Activated naive CD4-positive, alpha-beta T cell treated with Interleukin-2 at 50 U/mL for 16 hours (primary cell): ENCODE measurements around the gene PPP4R3A.
"Not testable (repeated sequence)": the region's sequence is repeated elsewhere in the genome, so short reads cannot be mapped to it uniquely, and the experiment has no call there.

ENCODE experiments used
- DNase-seq: peaks from one replicate; pipeline ENCODE4 v3.0.0-alpha.2; 2020

Gene PPP4R3A

DNA sequence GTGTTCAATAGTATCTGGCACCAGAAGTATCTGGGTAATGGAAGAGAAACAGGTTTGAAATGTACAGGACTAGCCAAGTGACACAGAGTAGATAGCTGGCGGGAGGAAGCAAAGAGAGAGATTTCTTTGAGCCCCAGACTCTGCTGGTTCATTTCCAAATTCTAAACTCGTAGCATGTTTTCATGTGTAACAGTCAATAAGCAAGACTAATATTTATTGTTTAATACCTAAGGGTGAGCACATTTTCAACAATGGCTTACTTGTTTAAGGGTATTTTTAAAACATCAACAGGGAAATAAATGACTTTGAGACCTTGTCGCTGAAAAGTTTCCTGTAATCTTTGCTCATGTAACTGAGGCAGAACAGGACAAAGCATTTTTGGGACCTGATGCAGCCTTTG lies 80.7 kb downstream of the PPP4R3A start:
- DNase-seq, result no peak

DNA sequence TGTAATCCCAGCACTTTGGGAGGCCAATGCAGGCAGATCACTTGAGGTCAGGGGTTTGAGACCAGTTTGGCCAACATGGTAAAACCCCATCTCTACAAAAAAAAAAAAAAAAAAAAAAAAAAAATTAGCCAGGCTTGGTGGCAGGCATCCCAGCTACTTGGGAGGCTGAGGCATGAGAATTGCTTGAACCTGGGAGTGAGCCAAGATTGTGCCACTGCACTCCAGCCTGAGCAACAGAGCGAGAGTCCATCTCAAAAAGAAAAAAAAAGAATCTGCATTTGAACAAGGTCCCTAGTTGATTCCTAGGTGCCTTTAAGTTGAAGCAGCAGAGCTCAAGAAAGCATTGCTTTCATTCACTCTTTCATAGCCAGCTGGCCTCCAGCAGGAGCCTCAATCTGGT lies 81.2 kb downstream of the PPP4R3A start:
- DNase-seq, result not testable (repeated sequence)

DNA sequence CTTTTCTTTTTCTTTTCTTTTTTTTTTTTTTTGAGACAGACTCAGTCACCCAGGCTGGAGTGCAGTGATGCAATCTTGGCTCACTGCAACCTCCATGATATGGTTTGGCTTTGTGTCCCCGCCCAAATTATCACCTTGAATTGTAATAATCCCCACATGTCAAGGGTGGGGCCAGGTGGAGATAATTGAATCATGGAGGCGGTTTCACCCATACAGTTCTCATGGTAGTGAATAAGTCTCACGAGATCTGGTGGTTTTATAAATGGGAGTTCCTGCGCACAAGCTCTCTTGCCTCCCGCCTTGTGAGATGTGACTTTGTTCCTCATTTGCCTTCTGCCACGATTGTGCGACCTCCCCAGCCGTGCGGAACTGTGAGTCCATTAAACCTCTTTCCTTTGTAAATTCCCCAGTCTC lies 84.6 kb downstream of the PPP4R3A start:
- DNase-seq, result not testable (repeated sequence)

DNA sequence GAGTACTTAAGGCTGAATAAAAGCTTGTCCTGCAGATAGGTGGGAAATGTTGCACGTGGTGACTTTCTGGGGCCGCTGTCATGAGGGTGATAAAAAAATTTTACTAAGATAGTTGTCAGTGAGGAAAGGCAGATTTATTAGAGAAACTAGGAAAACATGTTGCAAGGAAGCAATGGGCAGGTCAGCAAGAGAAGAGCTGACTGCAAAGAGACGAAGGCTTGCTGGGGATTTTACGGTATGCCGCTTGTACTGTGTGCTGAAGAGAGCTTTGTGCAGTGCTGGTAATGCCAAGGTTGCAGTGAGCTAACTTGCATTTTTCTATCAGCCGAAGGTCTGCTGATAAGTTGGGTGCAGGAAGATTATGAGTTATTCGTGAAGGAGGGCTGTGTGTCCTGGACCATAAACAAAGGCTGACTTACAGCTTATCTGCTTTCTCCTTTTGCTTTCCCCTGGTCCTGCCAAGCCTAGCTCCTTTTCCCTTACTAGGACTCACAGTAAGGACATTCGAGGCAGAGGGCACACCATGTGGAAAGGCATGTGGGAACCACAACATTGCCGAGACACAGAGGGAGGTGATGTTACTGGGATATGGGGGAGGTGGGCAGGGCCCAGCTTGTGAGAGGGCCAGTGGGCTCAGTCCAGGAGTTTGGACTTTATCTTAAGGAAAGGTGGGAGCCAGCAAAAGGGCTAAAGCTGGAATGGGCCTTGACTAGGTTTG lies 85.1 kb downstream of the PPP4R3A start:
- DNase-seq, result no peak

DNA sequence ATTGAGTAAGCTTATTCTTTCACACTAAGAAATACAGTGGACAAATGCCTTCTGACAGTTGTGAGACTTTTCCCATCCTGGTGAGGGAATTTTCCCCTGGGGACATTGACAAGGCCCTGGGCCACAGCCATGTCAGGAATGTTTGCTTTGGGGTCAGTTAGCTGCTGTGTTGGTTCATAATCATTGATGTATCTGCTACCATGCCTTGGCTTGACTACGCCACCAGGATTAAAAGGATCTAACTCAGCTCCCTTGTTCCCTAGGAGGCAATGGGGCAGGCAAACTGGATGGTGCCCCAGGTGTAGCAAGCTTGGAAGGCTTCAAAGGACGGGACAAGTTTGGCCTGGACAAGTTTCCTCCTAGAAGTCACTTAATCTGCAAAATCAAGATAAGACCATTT lies 89.4 kb downstream of the PPP4R3A start:
- no peak for DNase-seq

DNA sequence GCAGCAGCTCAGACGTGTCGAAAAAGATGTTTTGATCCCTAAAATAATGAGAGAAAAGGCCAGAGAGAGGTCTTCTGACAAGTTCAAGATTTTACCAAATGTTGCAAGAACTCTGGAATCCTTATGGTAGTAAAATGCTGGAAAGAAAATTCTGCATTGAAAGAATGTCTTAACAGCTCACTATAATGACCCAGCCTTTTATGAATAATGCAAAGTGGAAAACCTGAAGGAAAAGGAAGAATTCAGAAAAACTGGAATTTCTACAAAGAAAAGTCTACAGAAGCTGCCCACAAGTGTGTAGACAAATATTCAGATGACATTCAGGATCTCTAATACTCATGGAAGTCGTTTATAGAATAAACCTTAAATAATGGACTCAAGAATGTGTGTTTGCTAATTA lies 90.7 kb downstream of the PPP4R3A start:
- DNase-seq, result no peak

DNA sequence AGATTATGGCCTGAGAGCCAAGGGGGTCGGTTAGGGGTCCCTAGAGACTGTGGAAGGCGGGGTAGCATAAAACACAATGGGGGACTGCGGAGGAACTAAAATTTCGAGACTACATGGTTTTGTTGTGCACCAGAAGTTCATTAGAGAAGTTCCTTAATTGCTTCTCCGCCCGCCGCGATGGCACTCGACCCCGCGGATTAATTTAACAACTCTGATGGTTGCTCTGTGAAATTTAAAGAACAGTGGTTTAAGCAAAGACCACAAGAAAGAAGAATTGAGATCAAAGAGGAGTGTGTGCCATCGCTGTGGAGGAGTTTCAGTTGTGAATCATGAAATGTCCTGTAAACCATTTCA lies 91.1 kb downstream of the PPP4R3A start:
- DNase-seq, result no peak

DNA sequence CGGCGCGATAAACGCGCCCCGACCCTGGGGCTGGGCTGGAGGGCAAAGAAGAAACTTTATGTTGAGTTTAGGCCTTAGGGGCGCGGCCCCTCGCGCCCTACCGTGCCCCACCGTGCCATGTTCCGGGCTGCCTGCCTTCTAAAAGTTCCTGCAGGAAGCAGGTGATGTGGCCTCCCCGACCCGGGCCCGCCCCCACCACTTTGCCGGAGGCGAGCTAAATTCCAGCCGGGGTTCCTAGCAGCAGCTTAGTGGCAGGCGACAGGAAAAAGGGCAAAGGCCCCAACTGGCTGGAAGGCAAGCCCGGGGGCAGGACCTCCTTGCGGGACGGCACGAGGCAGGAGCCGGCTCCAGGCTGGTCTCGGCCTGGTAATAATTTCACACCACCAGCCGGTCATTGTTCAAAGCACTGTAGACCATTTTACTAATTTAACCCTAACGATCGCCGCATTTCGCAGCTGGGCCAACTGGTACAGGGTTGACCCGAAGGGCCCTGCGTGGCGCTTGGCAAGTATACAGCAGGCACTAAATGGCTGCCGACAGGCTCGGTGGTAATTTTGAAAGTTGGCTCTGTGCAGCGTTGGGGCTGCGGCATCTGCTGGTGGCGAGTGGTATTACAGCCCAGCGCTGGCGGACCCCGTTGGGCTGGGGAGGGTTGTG lies 91.6 kb downstream of the PPP4R3A start:
- peak; percentile 86 for DNase-seq

DNA sequence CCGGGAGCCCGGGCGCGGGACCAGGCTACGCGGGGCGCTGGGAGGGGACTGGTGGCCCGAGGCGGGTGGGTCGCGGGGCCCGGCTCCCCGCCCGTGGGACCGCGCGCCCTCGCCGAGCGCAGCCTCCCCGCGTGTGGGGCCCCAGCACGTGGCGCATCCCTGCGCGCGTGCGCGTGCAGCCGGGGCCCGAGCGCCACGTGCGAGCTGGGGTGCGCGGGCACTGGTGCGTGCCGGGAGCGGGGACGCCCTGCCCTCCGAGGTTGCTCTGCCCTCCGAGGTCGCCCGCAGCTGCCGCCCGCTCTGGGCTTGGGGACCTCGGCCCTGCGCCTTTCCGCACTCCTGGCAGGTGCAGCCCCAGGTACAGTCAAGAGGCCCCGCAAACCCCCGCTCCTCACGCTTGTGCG lies 92.1 kb downstream of the PPP4R3A start:
- DNase-seq, result peak; percentile 70

DNA sequence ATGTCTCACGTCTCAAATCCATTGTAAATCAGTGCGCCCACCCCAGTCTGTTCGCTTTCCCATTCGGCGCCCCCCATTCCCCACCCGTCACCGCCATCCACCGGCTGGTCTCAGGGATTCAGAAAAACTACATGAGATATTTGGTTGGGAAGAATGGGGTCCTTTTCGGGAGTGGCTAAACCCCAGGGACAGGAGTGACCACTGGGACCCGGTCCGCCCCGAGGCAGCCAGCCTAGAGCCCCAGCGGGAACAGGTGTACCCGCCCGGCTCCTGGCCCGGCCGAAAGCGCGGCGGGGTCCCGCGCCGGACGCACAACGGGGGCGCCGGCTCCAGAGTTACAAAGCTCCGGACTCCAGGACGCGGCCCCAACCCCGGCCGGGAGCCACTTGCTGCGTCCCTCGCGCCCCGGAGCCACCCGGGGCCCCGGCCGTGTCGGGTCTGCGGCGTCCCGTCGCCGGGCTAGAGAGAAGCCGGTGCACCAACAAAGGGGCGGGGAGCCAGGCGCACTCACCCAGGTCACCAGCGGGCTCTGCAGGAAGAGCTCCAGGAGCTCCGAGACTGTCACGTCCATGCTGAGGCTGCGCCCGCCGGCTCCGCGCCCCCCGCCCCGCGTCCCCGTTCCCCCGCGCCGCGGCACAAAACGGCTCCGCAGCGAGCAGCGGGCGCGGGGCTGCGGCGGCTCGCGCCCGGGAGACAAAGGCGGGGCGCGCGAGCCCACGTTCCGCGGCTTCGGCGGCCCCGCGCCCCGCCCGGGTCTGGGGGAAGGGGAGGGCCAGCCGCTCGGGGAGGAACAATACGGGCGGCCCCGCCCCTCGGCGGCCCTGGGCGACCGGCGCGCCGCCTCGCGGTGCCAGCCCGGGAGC lies 92.8 kb downstream of the PPP4R3A start, which contains the start of gene CCDC88C:
TSS of gene CCDC88C (minus strand) at position 701 of the 863 bp plus-strand sequence. CDS start at position 571, 130 bp downstream.
- DNase-seq, result peak; percentile 81

DNA sequence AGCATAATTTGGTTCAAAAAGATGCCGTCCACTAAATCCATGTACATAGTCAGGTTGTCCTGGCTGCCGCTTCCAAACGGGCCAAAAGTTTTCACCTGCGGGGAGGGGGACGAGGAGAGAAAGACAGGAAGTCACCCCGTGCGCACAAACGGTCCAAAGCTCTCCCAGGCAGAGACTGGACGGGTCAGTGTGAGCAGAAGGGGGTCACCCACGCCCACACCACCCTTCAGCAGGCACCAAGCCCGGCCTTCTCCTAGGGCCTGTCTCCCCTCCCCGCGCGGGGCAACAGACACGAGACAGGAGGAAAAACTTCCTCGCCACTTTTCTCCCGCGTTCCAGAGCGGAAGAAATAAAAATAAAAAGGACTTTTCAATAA lies 93.4 kb downstream of the PPP4R3A start:
- no peak for DNase-seq

DNA sequence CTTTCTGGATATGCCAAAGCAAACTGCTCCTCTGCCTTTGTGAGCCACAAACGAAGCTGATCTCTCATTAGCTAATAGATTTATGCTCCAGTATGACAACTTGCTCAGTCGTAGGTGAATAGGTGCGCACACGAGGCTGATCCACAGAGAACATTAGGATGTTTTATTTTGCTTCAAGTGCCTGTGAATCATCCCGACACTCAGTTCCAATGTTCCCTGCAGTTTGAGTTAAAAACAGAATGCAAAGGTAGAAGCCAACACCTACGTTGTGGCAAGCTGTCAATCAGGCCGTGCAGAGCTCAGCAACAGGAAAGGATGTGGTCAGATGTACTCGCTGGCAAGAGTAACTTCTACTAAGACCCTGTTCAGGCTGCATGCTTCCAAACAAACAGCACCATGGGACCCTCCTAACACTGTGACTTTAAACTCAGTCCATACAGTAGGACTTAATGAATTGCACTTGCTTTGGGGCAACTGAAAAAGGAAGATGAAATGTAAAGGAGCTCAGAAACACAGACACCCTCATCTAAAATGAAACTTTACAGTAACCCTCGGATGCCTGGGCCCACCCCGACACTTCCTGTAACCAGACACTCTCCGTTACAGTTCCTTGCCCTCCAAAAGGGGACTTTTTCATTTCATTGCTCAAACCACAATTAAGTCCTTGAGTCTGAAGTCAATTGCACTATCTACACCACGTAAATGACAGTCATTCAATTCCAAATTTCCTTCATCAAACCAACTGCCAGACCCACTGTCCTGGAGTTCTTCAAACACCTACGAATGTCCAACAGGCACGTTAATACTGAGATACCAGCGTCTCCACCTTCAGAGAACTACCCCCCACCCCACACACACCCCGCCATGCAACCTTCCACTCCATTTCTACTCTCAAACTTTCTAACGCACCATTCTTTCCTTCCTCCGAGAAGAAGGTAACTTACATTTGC lies 94.0 kb downstream of the PPP4R3A start:
- DNase-seq, result peak; percentile 71

DNA sequence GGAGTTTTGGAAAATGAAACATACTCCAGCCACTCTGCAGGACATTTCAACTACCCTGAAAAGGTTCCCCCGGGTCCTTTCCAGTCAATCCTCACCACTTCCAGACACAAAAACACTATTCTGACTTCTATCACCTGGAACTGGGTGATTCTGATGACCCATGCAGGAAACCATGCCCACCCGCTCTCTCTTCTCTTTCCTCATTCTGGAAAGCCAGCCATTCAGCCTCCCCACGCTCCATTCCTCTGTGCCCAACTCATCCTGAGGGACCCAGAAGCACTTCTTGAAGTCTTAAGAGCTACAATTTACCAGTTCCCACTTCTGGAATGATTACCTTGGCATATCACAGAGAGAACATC lies 95.7 kb downstream of the PPP4R3A start:
- no peak for DNase-seq

DNA sequence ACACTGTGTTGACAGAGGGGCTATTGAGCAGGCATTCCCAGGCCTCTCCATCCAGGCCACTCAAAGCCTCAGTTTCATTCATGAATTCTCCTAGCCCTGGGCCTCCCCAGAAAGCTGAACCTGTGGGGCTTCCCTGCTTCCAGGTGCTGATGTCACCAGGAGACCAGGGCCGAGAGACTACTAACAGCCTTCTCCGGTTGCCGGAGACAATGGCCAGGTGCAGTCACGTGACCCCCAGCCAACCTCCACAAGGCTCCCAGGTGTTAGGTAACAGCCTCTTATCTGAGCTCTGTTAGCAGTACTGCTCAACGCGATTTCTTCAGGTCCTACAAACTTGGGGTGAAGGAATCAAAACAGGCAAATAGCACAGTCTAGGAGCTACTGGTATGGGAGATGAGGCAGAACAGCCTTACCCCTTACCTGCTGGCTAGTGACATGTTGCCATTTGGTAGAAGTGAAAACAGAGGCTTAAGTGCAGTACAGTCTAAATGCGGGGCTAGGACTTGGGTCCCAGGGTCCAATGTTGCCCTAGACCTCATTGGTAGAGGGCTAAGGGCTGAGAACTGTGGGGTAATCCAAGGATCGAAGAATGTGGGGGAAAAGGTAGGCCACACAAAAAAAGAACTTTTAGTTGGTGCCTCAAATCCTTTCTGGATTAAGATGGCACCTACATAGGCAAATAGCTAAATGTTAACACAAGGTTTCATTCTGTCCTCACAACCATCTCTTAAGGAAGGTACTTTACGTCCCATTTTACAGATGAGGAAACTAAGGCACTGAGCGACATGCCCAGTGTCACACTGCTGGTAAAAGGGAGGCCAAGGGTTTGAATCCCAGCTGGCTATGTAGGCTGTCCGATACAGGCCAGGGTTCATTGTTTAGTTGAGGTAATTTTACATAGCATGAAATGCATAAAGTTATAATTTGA lies 96.3 kb downstream of the PPP4R3A start:
- peak; percentile 52 for DNase-seq

DNA sequence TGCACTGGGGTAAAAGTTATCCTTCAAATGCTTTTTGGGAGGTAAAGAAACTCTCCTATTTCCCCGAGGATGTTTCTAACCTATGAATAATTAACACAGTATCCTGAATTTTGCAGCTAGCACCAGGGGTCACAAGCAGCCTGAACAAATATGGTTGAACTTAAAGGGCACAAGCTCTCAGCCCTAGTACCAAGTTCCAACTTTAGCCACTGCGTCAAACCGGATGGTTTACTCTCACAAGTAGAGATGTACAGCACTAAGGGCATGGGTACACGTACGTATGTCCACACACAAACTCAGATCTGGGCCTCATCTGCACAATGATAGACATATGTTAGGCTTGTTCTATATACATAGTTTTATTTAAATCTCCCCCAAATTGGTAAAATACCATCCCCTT lies 97.2 kb downstream of the PPP4R3A start:
- DNase-seq, result no peak

DNA sequence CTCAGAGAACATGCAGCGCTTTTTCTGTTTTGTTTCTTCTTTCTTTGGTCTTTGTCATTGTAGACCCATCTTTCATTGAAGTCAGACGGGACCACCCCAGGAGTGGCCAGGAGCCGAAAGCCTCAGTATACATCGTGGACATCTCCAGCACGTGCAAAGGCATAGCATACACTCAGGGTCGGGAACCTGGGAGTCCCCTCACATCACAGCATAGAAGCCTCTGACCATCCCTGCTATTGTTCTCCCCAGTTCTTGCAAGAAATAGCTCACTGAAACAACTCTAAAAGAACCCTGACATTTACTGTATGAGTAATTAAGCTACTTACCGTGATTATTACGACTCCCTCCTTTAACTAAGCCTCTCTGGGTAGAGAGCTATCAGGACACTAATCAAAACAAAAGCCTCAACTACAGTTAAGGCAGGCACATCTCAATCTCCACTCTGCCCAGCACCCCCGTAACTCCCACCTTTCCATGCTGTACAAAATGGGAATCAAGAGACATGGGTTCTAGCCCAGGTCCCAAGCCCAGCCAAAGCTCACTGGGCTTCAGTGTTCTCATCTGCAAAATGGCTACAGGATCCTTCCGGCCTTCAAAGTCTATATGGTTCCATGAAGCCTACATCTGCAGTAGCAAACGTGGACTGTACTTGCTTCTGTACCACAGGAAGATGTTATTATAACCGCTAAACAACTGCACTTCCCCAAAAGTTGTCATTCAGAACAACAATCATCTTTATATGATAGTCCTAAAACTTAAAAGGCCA lies 99.2 kb downstream of the PPP4R3A start:
- no peak for DNase-seq

DNA sequence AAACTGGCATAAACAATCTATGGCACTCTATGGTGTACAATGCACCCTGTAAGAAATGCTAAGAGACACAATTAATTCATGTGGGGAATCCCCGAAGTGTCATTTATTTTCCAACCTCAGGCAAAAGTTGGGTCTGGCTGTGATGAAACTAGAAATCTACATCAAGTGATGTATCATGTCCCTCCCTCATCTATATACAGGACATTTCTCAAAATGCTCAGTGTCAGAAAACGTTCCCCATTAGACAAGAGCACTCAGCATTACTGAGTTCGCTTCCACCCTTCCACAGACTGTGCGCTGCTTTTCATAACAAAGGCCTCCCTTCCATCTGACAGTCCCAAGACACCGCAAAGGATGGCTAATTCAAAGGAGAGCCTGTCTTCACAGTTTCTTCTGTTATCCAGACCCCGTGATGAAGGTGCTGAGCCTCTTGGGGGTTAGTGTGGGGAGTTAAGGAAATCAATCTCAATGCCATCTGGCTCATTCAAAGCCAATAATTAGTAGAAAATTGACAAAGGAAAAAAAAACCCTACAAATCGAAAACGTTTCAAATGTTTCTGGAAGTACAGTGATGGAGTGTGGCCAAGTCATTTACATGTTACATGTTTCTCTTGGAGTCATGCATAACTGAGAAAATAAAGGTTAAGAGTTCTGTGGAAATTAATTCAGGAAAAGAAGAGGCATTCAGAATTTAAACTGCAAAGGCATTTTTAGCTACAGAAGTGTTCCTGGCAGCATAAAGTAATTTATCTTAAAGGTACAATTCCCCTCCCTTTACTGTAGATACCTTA lies 100.0 kb downstream of the PPP4R3A start:
- no peak for DNase-seq

DNA sequence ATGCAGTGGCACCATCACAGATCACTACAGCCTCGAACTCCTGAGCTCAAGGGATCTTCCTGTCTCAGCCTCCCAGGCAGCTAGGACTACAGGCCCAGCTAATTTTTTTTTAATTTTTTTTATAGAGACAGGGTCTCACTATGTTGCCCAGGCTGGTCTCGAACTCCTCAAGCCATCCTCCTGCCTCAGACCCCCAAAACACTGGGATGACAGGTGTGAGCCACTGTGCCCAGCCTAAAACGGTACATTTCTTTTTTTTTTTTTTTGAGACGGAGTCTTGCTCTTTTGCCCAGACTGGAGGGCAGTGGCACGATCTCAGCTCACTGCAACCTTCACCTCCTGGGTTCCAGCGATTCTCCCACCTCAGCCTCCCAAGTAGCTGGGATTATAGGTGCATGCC lies 100.9 kb downstream of the PPP4R3A start:
- DNase-seq, result not testable (repeated sequence)
